Endodermal cell (in vitro differentiated cells): ENCODE measurements around the gene MTG1. TPM values are rescaled to one million over a fixed set of nuclear protein-coding genes. Genes with fewer than 3 reads are reported as not detected.
A peak's percentile ranks its signal among the peaks of the same experiment; 100 is the strongest.

Experiments
- DNase-seq: peaks from one replicate; pipeline ENCODE4 v3.0.0-alpha.2; 2017
- H3K27ac ChIP-seq: 2 replicates; pipeline ENCODE4 v1.5.1; 2013; ENCODE audit warnings: mild to moderate bottlenecking, low read depth, low read length, moderate library complexity
- H3K27me3 ChIP-seq: 2 replicates; pipeline ENCODE4 v1.6.1; 2013; ENCODE audit warnings: mild to moderate bottlenecking, low read length, moderate library complexity; ENCODE audit not compliant: insufficient read depth, control insufficient read depth, poor library complexity, severe bottlenecking
- H3K36me3 ChIP-seq: 2 replicates; pipeline ENCODE4 v1.7.0; 2013; ENCODE audit warnings: mild to moderate bottlenecking, low read length, moderate library complexity; ENCODE audit not compliant: control insufficient read depth, insufficient read depth
- H3K4me1 ChIP-seq: one replicate; pipeline ENCODE4 v1.7.0; 2013; ENCODE audit warnings: low read length; ENCODE audit not compliant: control insufficient read depth, insufficient read depth
- H3K4me3 ChIP-seq: 2 replicates; pipeline ENCODE4 v1.5.1; 2013; ENCODE audit warnings: mild to moderate bottlenecking, low read length, moderate library complexity
- H3K9ac ChIP-seq: 2 replicates; pipeline ENCODE4 v1.6.1; 2013; ENCODE audit warnings: mild to moderate bottlenecking, low read length, moderate library complexity; ENCODE audit not compliant: poor library complexity, severe bottlenecking; ENCODE audit errors: extremely low read depth
- H3K9me3 ChIP-seq: 2 replicates; pipeline ENCODE4 v1.6.1; 2013; ENCODE audit warnings: mild to moderate bottlenecking, low read length, moderate library complexity; ENCODE audit not compliant: control insufficient read depth
- H3K27ac Mint-ChIP-seq: 2 replicates; pipeline ENCODE4 v1.8.0; 2020; ENCODE audit warnings: mixed read lengths
- H3K27me3 Mint-ChIP-seq: 2 replicates; pipeline ENCODE4 v1.8.0; 2021; ENCODE audit warnings: mild to moderate bottlenecking, mixed read lengths; ENCODE audit not compliant: insufficient read depth
- H3K36me3 Mint-ChIP-seq: 2 replicates; pipeline ENCODE4 v1.8.0; 2020; ENCODE audit warnings: low read depth, mixed read lengths
- H3K4me1 Mint-ChIP-seq: 2 replicates; pipeline ENCODE4 v1.8.0; 2020; ENCODE audit warnings: mixed read lengths
- H3K4me3 Mint-ChIP-seq: 2 replicates; pipeline ENCODE4 v1.8.0; 2020; ENCODE audit warnings: mild to moderate bottlenecking, moderate library complexity, mixed read lengths
- H3K9me3 Mint-ChIP-seq: 2 replicates; pipeline ENCODE4 v1.8.0; 2020; ENCODE audit warnings: mild to moderate bottlenecking, mixed read lengths
- CTCF ChIP-seq: fragments of 200-600 bp; sonication (generic); conservative IDR thresholded peaks from 2 replicates; pipeline ENCODE4 v1.5.0; 2021; ENCODE audit warnings: antibody characterized with exemption, mild to moderate bottlenecking
- WGBS, 2 experiments: methylation state at CpG; one replicate each; pipeline versions ENCODE4 v1.1.5 to v1.1.7; 2013; ENCODE audit warnings: missing lambda C conversion rate in 2 of 2, mixed read lengths in 1 of 2; ENCODE audit not compliant: insufficient coverage in 1 of 2, insufficient read length in 1 of 2; 5-methylcytosine and 5-hydroxymethylcytosine counted together
- total RNA-seq, 2 donors: library from RNA; stranded (reverse); fragmentation: NEBNext Ultra II Directional in 1 of 2; extraction: Animal tissue kit (Norgen Biotek cat#: 25700) in 1 of 2; gene quantifications; 2 replicates in 1 of 2; 3 replicates in 1 of 2; pipeline ENCODE4 v1.2.1, GENCODE V29; 2021

Gene MTG1
- total RNA-seq, 2 donors from 2014 or later: 71.3 to 86.0 TPM

GRCh38 chr10:133391249-133391635 lies 2.7 kb upstream of the MTG1 start:
- no peak overlapping the region for H3K27ac Mint-ChIP-seq
- H3K36me3 Mint-ChIP-seq: peaks cover 13% of the 10 kb centered on the region
- Histone ChIP-seq H3K4me3 (no peak overlapping the region), H3K9ac (no peak overlapping the region), H3K27ac (no peak overlapping the region), H3K4me1 (no peaks in the 10 kb centered on the region), H3K9me3 (no peaks in the 10 kb centered on the region), H3K36me3 (peaks cover 6% of the 10 kb centered on the region), H3K27me3 (no peaks in the 10 kb centered on the region)
- WGBS, 2 experiments: 97% methylated on average over 12 of the region's 12 CpGs; no CpG with 5 or more reads in 1 of the 2 experiments
- H3K4me1 Mint-ChIP-seq: peaks cover 5% of the 10 kb centered on the region
- H3K4me3 Mint-ChIP-seq: no peak overlapping the region
- DNase-seq: no peak
- TF ChIP-seq CTCF: no peak
- no peaks in the 10 kb centered on the region for H3K27me3 Mint-ChIP-seq
- no peaks in the 10 kb centered on the region for H3K9me3 Mint-ChIP-seq

DNA sequence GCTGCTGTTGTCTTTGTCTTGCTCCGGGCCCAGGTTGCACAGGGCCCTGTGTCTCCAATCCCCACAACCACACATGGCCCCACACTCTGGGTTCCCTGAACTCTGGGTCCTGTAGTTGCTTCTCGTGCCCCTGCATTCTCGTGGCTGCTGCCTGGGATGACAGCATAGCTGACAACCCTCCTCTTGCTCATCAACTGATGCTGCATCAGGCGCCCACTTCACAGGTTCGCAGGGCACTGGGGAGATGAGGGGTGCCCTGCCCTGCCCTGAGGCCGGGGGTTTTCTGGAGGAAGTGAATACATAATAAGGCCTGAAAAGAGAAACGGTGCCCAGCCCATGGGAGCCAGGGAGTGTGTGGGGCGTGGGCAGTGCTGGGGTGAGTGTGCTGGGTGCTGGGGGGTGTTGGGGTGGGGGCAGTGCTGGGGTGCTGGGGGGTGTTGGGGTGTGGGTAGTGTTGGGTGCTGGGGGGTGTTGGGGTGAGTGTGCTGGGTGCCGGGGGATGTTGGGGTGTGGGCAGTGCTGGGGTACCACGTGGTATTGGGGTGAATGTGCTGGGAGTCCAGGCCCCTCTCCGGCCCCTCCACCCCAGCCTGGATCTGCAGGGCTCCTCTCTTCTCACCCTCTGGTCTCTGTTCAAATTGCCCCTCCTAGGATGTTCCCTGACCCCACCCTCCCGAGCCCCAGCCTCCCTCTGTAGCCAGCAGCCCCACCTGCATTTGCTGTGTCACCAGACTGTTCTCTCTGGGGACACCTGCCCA lies 2.0 kb upstream of the MTG1 start:
- Mint-ChIP-seq H3K27me3 (no peaks in the 10 kb centered on the region), H3K9me3 (no peaks in the 10 kb centered on the region), H3K36me3 (peaks cover 13% of the 10 kb centered on the region), H3K27ac (no peak overlapping the region), H3K4me3 (no peak overlapping the region), H3K4me1 (peaks cover 5% of the 10 kb centered on the region)
- whole genome bisulfite sequencing, 2 experiments: 91% methylated on average over 11 of the region's 12 CpGs; no CpG with 5 or more reads in 1 of the 2 experiments
- H3K4me1 ChIP-seq: no peaks in the 10 kb centered on the region
- no peaks in the 10 kb centered on the region for H3K27me3 ChIP-seq
- no peak overlapping the region for H3K4me3 ChIP-seq
- H3K9ac ChIP-seq: no peak overlapping the region
- no peak for TF ChIP-seq CTCF
- no peak overlapping the region for H3K27ac ChIP-seq
- H3K9me3 ChIP-seq: no peaks in the 10 kb centered on the region
- no peak for DNase-seq
- H3K36me3 ChIP-seq: peaks cover 12% of the 10 kb centered on the region

DNA sequence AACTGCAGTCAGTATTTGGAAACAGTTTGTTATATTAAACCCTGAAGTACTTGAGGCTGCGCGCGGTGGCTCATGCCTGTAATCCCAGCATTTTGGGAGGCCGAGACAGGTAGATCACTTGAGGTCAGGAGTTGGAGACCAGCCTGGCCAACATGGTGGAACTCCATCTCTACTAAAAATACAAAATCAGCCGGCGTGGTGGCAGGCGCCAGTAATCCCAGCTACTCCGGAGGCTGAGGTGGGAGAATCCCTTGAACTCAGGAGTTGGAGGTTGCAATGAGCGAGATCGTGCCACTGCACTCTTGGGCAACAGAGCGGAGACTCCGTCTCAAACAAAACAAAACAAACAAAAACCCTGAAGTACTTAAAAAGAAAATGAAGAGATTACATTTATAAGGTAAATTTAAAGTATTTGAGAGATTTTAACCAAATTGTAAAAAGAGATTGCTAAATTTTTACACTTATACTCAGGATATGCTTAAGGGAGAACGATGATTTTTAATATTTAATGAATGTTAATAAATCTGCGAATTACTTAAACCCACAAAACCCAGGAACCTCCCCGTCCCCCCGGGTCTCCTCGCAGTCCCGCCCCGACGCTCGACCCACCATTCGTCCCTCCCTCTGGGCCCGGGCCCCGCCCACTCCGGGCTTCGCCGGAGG lies 425 bp upstream of the MTG1 start:
- Mint-ChIP-seq H3K4me1 (peaks cover 5% of the 10 kb centered on the region), H3K36me3 (peaks cover 24% of the 10 kb centered on the region), H3K27ac (peak overlapping the region; percentile 72), H3K27me3 (no peaks in the 10 kb centered on the region), H3K9me3 (no peaks in the 10 kb centered on the region), H3K4me3 (peak overlapping the region; percentile 89)
- no peaks in the 10 kb centered on the region for H3K27me3 ChIP-seq
- DNase-seq: no peak
- no peak for TF ChIP-seq CTCF
- peaks cover 27% of the 10 kb centered on the region for H3K36me3 ChIP-seq
- WGBS, 2 experiments: 38 to 76% methylated on average over 7 to 23 of the region's 27 CpGs
- no peak overlapping the region for H3K27ac ChIP-seq
- peak overlapping the region; percentile 98 for H3K4me3 ChIP-seq
- H3K4me1 ChIP-seq: no peaks in the 10 kb centered on the region
- no peak overlapping the region for H3K9ac ChIP-seq
- no peaks in the 10 kb centered on the region for H3K9me3 ChIP-seq
